Stimulated activated CD4-positive, alpha-beta T cell treated with anti-CD3 and anti-CD28 coated beads, Interleukin-15, amount 100 ng/mL, for 48 hours (primary cell): Measurements from ENCODE around the gene GSTA3.
"Not testable (repeated sequence)": the region's sequence is repeated elsewhere in the genome, so short reads cannot be mapped to it uniquely, and the experiment has no call there.

ENCODE experiments used
- DNase-seq, 2 donors: peaks; one replicate each; pipeline ENCODE4 v3.0.0-alpha.2; 2020; ENCODE audit warnings: low read depth in 2 of 2

The GSTA3 gene

GRCh38 chr6:52909531-52909930 lies at the start of gene GSTA3:
Gene GSTA3 (minus strand): TSS chr6:52909698. CDS start chr6:52905834, 3,864 bp downstream.
- DNase-seq: no peak

DNA sequence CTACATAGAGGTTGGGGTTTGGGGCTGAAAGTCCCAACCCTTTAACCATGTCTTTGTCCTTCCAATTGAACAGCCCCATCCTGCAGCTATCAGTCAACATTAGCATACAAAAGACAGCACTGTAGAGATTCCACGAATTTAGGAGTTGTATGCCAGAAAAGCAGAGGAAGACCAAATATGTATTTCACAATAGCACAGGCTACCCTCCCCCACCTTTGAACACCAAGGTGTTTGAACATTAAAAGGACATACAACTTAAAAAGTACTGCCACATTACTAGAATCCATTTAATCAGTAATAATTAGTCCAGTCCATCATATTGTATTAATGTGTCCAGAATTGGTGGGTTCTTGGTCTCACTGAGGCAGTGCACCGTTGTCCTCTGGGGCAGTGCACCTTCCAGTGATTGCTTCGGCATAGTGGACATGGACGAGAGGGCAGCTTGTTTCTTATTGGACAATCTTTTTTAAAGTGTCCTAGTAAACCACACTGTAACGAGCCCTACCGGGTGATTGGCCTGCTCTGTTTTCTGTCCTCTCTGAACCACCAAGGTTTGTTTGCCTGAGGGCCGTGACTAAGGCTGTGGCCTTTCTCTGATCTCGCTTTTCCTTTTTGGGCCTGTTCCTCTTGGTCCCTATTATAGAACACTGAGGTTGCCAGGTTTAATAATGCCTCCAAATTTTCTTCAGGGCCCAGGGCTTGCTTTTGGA lies 49.2 kb upstream of the GSTA3 start:
- no peak for DNase-seq

DNA sequence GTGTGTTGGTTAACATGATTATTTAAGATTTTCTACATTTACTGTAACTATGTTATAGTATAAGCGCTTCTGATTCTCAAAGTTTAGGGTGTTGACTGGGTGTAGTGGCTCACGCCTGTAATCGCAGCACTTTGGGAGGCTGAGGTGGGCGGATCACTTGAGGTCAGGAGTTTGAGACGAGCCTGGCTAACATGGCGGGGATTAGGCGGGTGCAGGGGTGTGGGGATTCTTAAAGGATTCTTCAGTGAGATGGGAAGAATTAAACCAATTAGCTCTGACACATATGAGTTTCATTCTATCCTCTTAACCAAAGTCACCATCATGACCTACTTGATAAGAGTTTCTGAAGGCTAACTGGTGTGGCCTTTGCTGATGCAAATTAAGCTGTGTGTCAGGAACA lies 46.4 kb upstream of the GSTA3 start:
- no peak for DNase-seq

GRCh38 chr6:52953911-52954839 lies 44.7 kb upstream of the GSTA3 start:
- DNase-seq: no peak

GRCh38 chr6:52946306-52946705 lies 36.8 kb upstream of the GSTA3 start:
- no peak for DNase-seq

- DNase-seq: not testable (repeated sequence)
Observed at GRCh38 chr6:52942821-52943220, 33.3 kb upstream of the GSTA3 start.

DNA sequence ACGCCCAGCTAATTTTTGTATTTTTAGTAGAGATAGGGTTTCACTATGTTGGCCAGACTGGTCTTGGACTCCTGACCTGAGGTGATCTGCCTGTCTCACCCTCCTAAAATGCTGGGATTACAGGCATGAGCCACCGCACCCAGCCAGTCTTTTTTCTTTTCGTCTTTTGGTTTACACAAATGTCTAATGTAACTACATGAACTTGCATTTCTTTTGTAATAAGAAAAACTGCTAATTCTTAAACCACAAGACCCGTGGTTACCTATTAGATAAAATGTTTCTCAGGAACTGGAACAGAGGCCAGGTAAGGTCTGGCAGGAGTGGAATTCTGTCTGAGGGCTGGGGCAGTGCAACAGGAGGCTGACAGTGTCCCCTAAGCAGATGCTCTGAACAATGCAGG lies 32.7 kb upstream of the GSTA3 start:
- no peak for DNase-seq

GRCh38 chr6:52937908-52938307 lies 28.4 kb upstream of the GSTA3 start:
- DNase-seq: no peak

- no peak for DNase-seq
Observed at GRCh38 chr6:52933778-52934177, 24.3 kb upstream of the GSTA3 start.

DNA sequence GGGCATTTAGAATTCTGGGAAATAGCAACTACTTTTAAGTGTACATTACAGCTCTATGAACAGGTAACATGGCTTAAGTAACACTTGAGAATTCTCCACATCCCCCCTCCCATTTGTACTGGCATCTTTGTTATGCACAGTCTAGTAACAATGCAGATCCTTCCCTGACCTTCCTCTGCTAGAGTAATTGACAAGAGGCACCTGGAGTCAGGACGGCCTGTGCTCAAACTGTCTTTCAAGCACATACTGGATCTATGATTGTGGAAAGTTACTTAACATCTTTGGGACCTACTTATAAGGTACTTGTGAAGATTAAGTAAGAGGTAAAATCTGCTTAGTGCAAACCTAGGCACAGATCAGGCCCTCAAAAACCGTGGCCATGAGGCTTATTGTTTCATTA lies 21.9 kb upstream of the GSTA3 start:
- DNase-seq: no peak

GRCh38 chr6:52929321-52930164 lies 20.0 kb upstream of the GSTA3 start:
- no peak for DNase-seq

GRCh38 chr6:52927451-52927850 lies 18.0 kb upstream of the GSTA3 start:
- DNase-seq: no peak

DNA sequence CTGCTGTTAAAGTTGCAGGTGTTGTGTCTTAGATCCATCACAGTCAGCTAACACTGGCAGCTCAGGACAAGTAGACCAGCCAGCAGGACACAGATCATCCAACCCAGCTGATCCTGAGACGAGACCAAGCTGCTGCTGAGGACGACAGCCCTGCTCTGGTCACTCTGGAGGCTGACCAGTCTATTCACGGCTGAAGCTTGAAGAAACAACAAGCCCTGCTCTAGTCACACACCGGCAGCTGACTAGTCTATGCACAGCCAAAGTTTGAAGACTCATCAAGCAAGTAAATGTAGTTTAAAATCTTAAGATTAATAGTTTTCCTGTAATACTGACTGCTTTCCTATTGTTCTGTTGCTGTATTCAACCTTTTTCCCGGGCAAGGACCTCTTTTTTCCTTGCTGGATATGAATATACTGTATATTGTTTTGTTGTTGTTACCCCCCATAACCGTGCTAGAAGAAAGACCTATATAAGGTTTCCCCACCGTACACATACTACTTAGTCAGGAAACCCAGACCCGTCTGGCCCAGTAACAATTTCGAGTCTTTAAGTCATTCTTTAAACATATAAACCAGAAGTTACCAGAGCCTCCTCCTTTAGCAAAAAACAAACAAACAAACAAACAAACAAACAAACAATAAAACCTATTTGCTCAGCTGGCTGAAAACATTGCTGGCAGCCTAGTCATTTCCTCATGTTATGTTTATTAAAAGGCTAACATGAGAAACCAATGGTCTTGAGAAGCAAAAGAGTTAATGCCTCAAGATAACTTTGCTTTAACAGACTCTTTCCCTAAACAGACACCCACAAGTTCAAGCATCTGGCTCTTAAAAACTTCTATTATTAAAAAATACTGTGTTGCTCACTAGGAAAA lies 16.7 kb upstream of the GSTA3 start:
- DNase-seq: no peak

DNA sequence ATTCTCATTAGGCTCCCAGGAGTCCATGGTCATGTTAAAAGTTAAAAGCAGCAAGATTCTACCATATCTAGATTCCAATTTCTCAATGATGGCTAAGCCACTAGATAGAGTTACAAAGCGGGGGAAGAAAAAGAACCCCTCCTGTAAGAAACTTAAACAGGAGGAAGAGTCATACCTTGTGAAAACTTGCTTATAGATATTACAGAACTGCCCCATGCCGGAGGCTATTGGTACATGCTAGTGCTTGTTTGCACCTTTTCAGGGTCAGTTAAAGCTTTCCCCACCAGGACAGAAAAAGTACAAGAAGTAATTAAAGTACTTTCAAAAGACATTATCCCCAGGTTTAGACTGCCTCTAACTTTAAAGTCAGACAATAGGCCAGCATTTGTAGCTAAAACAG lies 15.5 kb upstream of the GSTA3 start:
- DNase-seq: no peak

- DNase-seq: not testable (repeated sequence)
Observed at GRCh38 chr6:52923689-52924088, 14.2 kb upstream of the GSTA3 start.

DNA sequence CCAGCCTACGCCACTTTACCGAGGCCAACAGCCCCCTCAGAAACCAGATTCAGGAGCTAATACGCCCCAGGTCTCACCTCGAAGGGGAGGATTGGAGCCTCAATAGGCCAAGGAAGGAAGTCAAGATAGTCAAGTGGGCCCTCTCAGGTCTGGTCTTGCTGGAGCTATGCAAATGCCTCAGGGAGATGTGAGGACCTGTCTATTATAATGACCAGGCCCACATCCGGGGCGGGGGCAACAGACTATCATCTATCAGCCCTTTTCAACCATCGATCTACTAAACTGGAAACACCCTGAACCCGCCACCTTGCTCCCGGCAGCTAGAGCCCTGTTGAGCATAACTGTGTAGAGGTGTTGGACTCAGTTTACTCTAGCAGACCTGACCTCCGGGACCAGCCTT lies 12.7 kb upstream of the GSTA3 start:
- no peak for DNase-seq

GRCh38 chr6:52921743-52922142 lies 12.2 kb upstream of the GSTA3 start:
- no peak for DNase-seq

DNA sequence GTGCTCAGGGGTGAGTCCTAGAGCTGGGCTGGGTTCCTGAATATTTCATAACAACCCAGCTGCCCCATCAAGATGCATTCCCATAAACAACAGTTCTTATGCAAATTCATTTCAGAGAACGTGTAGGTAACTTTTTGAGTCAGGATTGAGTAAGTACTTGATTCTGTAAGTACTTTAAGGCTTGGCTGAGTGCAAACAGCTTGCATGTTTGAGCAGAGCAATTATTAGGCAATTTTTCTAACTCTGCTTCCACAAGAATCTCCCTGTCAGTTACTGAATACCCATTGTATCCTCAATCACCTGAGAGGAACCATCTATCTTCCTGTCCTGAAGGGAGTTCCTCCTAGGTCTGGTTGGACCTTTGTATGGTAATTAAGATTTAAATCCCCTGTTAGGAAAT lies 10.0 kb upstream of the GSTA3 start:
- DNase-seq: not testable (repeated sequence)

DNA sequence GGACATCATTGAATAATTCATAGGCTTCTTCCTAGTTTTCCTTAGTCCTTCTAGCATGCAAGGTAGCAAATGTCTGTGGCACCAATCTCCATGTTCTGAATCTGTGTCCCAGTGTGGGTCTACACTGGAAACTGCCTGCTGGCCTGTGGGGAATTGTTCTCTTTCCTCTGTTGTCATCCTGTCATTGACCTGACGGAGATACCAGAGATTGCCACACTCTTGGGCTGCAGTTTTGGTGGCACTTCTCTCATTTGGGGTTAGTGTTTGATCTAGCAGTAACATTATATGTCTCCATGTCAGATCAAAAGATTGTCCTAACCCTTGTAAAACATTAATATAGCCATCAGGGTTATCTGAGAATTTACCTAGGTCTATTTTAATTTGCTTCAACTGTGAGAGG lies 9.3 kb upstream of the GSTA3 start:
- DNase-seq: not testable (repeated sequence)

DNA sequence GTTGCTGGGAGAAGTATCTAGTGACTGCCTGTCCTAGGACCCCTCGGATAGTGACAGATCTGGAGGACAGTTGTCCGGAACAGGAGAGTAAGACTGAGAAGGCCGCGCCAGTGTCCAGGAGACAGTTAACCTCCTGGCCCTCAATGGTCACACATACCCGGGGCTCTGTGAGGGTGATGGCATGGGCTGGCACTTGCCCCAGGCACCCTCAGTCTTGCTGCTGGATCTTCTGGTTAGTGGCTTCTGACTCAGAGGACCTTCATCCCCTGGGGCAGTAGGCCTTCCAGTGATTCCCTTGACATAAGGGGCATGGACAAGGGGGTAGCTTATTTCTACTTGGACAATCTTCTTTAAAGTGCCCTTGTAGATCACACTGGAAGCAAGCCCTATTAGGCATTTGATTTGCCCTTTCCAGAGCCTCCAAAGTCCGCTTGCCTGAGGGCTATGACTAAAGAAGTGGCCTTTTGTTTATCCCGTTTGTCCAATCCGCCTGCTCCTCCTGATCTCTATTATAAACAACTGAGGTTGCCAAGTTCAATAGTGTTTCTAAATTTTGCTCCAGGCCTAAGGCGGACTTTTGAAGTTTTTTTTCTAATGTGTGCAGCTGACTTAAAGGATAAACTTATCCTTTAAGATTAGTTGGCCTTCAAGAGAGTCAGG lies 8.7 kb upstream of the GSTA3 start:
- not testable (repeated sequence) for DNase-seq

- no peak for DNase-seq
Observed at GRCh38 chr6:52914516-52914915, 5.0 kb upstream of the GSTA3 start.
